ENCODE measurements around the gene MRPS2. TPM values are rescaled to one million over a fixed set of nuclear protein-coding genes. Genes with fewer than 3 reads are reported as not detected.

MRPS2 gene
- total RNA-seq, 4 donors from 2014 or later = 26.0 to 101 (median 53.6) TPM

DNA sequence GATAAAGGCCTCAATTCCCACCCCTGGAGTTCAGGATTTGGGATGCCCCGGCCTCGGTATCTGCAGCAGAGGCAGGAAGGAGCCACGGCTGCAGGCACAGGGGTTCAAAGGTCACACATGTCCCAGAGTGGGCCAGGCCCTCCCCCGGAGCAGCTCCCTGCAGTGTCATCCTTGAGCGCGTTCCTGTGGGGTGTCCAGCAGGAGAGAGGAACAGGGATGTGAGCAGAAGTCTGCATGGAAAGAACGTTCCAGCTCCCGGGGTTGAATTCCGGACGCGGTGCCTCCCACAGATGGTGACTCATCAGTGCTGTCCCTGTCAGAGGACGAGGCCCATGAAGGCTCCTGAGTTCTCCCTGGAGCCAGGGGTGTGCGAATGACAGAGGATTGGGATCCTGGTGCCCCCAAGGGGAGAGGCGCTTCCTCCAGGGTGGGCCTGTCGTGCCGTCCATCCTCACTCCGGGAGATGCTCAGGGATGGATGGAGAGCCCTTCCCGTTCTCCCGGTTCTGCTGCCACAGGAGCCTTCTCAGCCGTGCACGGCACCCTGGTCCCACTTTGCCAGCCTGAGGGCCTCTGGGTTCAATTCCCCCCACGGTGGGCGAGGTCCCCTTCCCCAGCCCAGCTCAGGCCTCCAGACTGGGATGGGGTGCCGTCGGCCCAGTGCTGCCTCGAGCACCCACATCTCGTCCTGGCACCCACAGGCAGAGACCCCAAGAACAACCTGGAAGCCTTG, 23.8 kb downstream of the MRPS2 start:
- no peak overlapping the region for H3K27ac ChIP-seq
- in situ Hi-C loops (cut with MboI; ENCODE audit: low pct_ligation_motif_present in 1 of 4, low pct_unique_long_range_greater_than_20kb in 1 of 4, low sequenced_read_pairs in 3 of 4) (no loop called here), intact Hi-C loops (cut with DNase I; ENCODE audit: low total_unique reads) (no loop called here)
- no peak overlapping the region for H3K4me3 ChIP-seq
- DNase-seq = no peak
- WGBS, 2 donors (ENCODE audit: low coverage in 1 of 2) = 58% methylated on average over 20 of the region's 27 CpGs; no CpG with 5 or more reads in 1 of the 2 donors
- TF ChIP-seq POLR2AphosphoS5 (IDR thresholded peaks at IDR 0.05) = no peak
- TF ChIP-seq EP300 (IDR thresholded peaks at IDR 0.05; ENCODE audit: low read depth) = no peak
- no peak for TF ChIP-seq POLR2A (IDR thresholded peaks at IDR 0.05)
- TF ChIP-seq, protein P1, sequence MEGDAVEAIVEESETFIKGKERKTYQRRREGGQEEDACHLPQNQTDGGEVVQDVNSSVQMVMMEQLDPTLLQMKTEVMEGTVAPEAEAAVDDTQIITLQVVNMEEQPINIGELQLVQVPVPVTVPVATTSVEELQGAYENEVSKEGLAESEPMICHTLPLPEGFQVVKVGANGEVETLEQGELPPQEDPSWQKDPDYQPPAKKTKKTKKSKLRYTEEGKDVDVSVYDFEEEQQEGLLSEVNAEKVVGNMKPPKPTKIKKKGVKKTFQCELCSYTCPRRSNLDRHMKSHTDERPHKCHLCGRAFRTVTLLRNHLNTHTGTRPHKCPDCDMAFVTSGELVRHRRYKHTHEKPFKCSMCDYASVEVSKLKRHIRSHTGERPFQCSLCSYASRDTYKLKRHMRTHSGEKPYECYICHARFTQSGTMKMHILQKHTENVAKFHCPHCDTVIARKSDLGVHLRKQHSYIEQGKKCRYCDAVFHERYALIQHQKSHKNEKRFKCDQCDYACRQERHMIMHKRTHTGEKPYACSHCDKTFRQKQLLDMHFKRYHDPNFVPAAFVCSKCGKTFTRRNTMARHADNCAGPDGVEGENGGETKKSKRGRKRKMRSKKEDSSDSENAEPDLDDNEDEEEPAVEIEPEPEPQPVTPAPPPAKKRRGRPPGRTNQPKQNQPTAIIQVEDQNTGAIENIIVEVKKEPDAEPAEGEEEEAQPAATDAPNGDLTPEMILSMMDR (IDR thresholded peaks at IDR 0.05) = no peak
- H3K27me3 ChIP-seq = peaks cover 4% of the 10 kb centered on the region
- H3K36me3 ChIP-seq = no peaks in the 10 kb centered on the region
- no peaks in the 10 kb centered on the region for H3K9me3 ChIP-seq
- H3K4me1 ChIP-seq = no peaks in the 10 kb centered on the region

DNA sequence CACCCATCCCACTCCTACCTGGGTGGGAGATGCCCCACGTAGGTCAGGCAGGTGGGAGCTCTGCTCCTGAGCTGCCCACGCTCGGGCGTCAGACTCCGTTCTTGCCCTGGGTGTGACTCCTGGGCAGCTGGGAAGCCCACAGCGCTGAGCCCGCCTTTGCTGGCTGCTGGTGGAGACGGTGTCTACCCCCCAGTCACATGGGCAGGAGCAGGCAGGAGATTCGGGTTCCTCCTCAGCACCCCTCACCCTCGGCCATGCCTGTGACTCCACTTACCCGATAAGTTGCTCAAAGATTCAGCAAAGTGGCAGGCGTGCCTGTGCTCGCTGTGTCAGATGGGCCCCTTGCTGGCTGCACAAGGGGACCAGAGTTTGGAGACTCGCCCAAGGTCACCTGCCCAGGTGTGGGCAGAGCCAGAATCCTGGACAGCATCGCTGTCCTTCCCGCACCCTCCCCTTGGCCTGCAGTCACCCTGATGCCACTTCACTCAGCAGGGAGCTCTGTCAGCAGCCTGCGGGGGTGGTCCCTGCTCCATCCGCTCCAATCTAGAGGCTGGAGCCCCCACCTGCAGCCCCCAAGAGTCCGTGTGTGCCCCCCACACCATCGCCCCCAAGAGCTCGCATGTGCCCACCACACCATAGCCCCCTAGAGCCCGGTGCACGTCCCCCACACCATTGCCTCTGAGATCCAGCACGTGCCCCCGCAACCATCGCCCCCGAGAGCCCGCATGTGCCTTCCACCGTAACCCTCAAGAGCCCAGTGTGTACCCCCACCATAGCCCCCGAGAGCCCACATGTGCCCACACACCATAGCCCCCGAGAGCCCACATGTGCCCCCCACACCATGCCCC, 25.0 kb downstream of the MRPS2 start:
- in situ Hi-C loops (cut with MboI; ENCODE audit: low pct_ligation_motif_present in 1 of 4, low pct_unique_long_range_greater_than_20kb in 1 of 4, low sequenced_read_pairs in 3 of 4) (no loop called here), intact Hi-C loops (cut with DNase I; ENCODE audit: low total_unique reads) (no loop called here)
- DNase-seq = no peak
- no peaks in the 10 kb centered on the region for H3K36me3 ChIP-seq
- H3K4me3 ChIP-seq = no peak overlapping the region
- no peaks in the 10 kb centered on the region for H3K9me3 ChIP-seq
- H3K27ac ChIP-seq = no peak overlapping the region
- H3K4me1 ChIP-seq = no peaks in the 10 kb centered on the region
- 83% methylated on average over 31 of the region's 31 CpGs; no CpG with 5 or more reads in 1 of the 2 donors for WGBS, 2 donors (ENCODE audit: low coverage in 1 of 2)
- TF ChIP-seq POLR2AphosphoS5 (IDR thresholded peaks at IDR 0.05) (no peak), POLR2A (IDR thresholded peaks at IDR 0.05) (no peak), EP300 (IDR thresholded peaks at IDR 0.05; ENCODE audit: low read depth) (no peak)
- TF ChIP-seq, protein P1 (IDR thresholded peaks at IDR 0.05) = no peak
- H3K27me3 ChIP-seq = peaks cover 4% of the 10 kb centered on the region

DNA sequence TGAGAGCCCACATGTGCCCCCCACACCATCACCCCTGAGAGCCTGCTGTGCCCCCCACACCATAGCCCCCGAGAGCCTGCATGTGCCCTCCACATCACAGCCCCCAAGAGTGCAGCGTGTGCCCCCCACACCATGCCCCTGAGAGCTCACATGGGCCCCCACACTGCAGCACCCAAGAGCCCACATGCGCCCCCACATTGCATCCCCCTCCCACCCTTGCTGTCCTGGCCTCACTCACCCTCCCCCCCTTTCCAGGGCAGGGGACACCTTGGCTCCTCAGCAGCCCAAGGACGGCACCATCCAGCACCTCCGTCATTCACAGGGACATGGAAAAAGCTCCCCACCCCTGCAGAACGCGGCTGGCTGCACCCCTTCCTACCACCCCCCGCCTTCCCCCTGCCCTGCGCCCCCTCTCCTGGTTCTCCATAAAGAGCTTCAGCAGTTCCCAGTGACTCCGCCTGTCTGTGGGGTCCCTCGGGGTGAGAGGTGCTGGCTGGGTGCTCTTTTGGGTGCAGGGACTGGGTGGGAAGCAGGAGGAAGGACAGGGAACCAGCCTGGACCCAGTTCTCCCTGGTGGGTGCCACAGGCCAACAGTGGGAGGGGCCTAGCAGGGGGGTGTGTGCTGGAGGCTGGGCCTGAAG, 25.7 kb downstream of the MRPS2 start:
- peaks cover 4% of the 10 kb centered on the region for H3K27me3 ChIP-seq
- no peaks in the 10 kb centered on the region for H3K36me3 ChIP-seq
- no peaks in the 10 kb centered on the region for H3K9me3 ChIP-seq
- intact Hi-C loops (cut with DNase I; ENCODE audit: low total_unique reads) = no loop called here
- no peak overlapping the region for H3K27ac ChIP-seq
- no peaks in the 10 kb centered on the region for H3K4me1 ChIP-seq
- no peak overlapping the region for H3K4me3 ChIP-seq
- DNase-seq = no peak
- WGBS, 2 donors (ENCODE audit: low coverage in 1 of 2) = 79% methylated on average over 10 of the region's 11 CpGs; no CpG with 5 or more reads in 1 of the 2 donors
- in situ Hi-C loops (cut with MboI; ENCODE audit: low pct_ligation_motif_present in 1 of 4, low pct_unique_long_range_greater_than_20kb in 1 of 4, low sequenced_read_pairs in 3 of 4) = no loop called here
- TF ChIP-seq POLR2AphosphoS5 (IDR thresholded peaks at IDR 0.05) (no peak), EP300 (IDR thresholded peaks at IDR 0.05; ENCODE audit: low read depth) (no peak), POLR2A (IDR thresholded peaks at IDR 0.05) (no peak)
- TF ChIP-seq, protein P1 (IDR thresholded peaks at IDR 0.05) = no peak
